Right atrium auricular region (tissue), 2 donors: ENCODE measurements around the gene NCOA5. TPM values are rescaled to one million over a fixed set of nuclear protein-coding genes. Genes with fewer than 3 reads are reported as not detected.

Experiments used
- DNase-seq: peaks from one replicate; pipeline ENCODE4 v3.0.0-alpha.2; 2019; ENCODE audit warnings: low spot score
- H3K27ac ChIP-seq, 2 donors: fragments of 200-600 bp; sonication (generic); 1 replicate in 1 of 2; 2 replicates in 1 of 2; pipeline ENCODE4 v1.5.1; 2016 to 2019
- H3K27me3 ChIP-seq, 2 donors: fragments of 200-600 bp; sonication (generic); one replicate each; pipeline versions ENCODE4 v1.5.1 to v1.6.0; 2017 to 2019
- H3K36me3 ChIP-seq: fragments of 200-600 bp; sonication (generic); one replicate; pipeline ENCODE4 v1.5.1; 2016
- H3K4me1 ChIP-seq, 2 donors: fragments of 200-600 bp; sonication (generic); one replicate each; pipeline versions ENCODE4 v1.5.1 to v1.6.0; 2017 to 2019
- H3K4me3 ChIP-seq, 2 donors: fragments of 200-600 bp; sonication (generic); 1 replicate in 1 of 2; 2 replicates in 1 of 2; pipeline ENCODE4 v1.5.1; 2017 to 2019; ENCODE audit warnings: mild to moderate bottlenecking in 1 of 2, moderate library complexity in 1 of 2
- H3K9me3 ChIP-seq, 2 donors: fragments of 200-600 bp; sonication (generic); one replicate each; pipeline ENCODE4 v1.5.1; 2019
- total RNA-seq, 2 donors: library from RNA; depleted of rRNA; stranded (reverse); fragments of >200 nt; gene quantifications; one replicate each; pipeline ENCODE4 v1.1.0, GENCODE V29; 2016
- TF ChIP-seq, protein P1 (sequence below), 2 donors: fragments of 200-600 bp; sonication (generic); IDR thresholded peaks; one replicate each; pipeline ENCODE4 v1.5.1; 2019; ENCODE audit warnings: antibody characterized with exemption in 2 of 2

Gene NCOA5
- total RNA-seq, 2 donors from 2014 or later: 17.8 to 23.3 TPM

DNA sequence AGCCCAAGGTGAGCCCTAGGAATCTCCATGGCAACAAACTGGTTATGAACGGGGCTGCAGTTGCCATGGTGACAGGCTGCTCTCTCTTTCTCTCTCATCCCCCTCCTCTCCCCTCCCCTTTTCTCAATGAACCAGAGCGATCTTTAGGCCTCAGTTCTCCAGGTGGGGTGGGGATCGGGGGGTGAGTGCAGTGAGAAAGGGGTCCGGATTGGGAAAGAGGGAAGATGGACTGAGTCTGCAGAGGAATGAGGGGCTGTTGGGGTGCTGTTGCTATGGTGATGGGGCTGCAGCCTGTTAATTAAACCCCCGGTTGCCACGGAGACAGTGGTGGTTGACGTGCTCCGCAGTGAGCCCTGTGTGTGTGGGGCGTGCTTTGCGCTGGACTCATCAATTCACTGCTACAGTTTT lies 64.4 kb downstream of the NCOA5 start:
- TF ChIP-seq, protein P1, sequence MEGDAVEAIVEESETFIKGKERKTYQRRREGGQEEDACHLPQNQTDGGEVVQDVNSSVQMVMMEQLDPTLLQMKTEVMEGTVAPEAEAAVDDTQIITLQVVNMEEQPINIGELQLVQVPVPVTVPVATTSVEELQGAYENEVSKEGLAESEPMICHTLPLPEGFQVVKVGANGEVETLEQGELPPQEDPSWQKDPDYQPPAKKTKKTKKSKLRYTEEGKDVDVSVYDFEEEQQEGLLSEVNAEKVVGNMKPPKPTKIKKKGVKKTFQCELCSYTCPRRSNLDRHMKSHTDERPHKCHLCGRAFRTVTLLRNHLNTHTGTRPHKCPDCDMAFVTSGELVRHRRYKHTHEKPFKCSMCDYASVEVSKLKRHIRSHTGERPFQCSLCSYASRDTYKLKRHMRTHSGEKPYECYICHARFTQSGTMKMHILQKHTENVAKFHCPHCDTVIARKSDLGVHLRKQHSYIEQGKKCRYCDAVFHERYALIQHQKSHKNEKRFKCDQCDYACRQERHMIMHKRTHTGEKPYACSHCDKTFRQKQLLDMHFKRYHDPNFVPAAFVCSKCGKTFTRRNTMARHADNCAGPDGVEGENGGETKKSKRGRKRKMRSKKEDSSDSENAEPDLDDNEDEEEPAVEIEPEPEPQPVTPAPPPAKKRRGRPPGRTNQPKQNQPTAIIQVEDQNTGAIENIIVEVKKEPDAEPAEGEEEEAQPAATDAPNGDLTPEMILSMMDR (IDR thresholded peaks at IDR 0.05): no peak
- H3K36me3 ChIP-seq: no peaks in the 10 kb centered on the region
- H3K27me3 ChIP-seq: peaks cover 8 to 30% of the 10 kb centered on the region in 2 donors
- H3K4me1 ChIP-seq: peaks cover 0 to 18% of the 10 kb centered on the region in 2 donors
- no peak for DNase-seq
- H3K4me3 ChIP-seq: no peak overlapping the region
- no peak overlapping the region for H3K27ac ChIP-seq
- H3K9me3 ChIP-seq: no peaks in the 10 kb centered on the region

DNA sequence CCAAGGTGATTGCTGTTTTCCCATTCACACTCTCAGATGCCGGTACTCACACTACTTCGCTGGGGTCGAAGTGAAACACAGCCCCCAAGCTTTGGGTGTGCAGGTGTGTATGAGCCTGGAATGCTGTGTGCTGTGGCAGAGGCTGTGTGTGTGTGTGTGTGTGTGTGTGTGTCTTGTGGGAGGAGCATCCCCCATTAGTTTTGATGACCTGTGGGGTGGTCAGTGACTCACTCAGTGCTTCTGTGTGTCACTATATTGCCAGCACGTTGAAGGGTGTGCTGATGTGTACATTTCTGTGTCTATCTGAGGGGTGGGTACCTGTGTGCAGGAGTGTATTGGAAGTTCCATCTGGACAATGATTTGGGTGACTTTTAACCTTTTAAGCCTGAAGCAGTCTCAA lies 65.8 kb downstream of the NCOA5 start:
- Histone ChIP-seq H3K27me3 (peaks cover 5 to 20% of the 10 kb centered on the region in 2 donors), H3K4me3 (no peak overlapping the region), H3K4me1 (peaks cover 0 to 18% of the 10 kb centered on the region in 2 donors), H3K36me3 (no peaks in the 10 kb centered on the region), H3K27ac (no peak overlapping the region), H3K9me3 (no peaks in the 10 kb centered on the region)
- no peak for DNase-seq
- TF ChIP-seq, protein P1 (IDR thresholded peaks at IDR 0.05): no peak

DNA sequence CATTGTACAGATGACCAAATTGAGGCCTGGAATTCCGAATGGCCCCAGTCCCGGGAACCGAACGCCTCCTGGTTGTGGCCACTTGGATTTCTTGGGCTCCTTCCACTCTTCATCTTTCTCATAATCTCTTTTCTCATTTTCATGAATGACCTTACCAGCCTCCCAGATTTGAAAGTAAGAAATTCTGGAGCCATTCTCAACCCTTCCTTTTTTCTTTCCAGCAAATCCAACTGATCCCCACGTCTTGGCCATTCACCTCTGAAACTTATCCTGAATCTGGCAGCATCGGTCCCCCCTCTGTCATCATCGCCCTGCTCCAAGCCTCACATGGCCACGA lies 66.6 kb downstream of the NCOA5 start:
- Histone ChIP-seq H3K9me3 (no peaks in the 10 kb centered on the region), H3K36me3 (no peaks in the 10 kb centered on the region), H3K27ac (no peak overlapping the region), H3K4me1 (peaks cover 0 to 18% of the 10 kb centered on the region in 2 donors), H3K4me3 (no peak overlapping the region), H3K27me3 (peaks cover 5 to 15% of the 10 kb centered on the region in 2 donors)
- TF ChIP-seq, protein P1 (IDR thresholded peaks at IDR 0.05): no peak
- DNase-seq: no peak

DNA sequence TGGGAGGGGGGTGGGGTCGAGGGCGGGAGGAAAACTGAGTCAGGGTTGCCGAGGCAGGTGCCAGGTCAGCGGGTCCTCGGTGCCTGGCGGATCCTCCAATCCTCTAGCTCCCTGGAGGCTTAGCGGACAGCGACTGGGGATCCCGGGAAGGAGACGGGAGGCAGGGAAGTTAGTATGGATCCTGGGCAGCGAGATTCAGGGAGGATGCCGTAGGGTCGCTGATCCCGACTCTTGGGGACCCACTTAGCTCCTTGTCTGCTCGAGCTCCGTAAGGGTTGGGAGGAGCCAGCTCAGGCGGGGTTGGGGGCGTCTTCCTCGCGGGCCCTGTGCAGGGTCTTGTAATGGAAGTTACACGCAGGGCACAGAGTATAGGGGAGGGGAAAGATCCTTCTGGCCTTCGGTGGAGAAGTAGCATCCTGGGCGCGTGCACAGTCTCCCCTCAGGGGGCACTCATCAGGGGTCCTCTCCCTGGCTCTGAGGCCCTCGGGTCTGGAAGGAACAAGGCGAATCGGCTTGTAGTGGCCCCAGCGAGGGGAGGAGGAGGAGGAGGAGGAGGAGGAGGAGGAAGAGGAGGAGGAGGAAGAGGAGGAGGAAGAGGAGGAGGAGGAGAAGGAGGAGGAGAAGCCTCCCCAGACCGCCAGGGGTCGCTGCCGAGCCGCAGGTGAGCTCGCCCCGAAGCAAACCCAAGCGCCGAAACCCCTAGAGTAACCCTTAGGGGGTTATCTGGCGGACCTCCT lies 67.2 kb downstream of the NCOA5 start:
- DNase-seq: no peak
- H3K27me3 ChIP-seq: peaks cover 5 to 15% of the 10 kb centered on the region in 2 donors
- no peaks in the 10 kb centered on the region for H3K9me3 ChIP-seq
- H3K4me1 ChIP-seq: peaks cover 0 to 18% of the 10 kb centered on the region in 2 donors
- H3K27ac ChIP-seq: no peak overlapping the region
- no peaks in the 10 kb centered on the region for H3K36me3 ChIP-seq
- H3K4me3 ChIP-seq: peak overlapping the region in 1 of 2 donors; percentile 45
- TF ChIP-seq, protein P1 (IDR thresholded peaks at IDR 0.05): peak; percentile 57 to 82

DNA sequence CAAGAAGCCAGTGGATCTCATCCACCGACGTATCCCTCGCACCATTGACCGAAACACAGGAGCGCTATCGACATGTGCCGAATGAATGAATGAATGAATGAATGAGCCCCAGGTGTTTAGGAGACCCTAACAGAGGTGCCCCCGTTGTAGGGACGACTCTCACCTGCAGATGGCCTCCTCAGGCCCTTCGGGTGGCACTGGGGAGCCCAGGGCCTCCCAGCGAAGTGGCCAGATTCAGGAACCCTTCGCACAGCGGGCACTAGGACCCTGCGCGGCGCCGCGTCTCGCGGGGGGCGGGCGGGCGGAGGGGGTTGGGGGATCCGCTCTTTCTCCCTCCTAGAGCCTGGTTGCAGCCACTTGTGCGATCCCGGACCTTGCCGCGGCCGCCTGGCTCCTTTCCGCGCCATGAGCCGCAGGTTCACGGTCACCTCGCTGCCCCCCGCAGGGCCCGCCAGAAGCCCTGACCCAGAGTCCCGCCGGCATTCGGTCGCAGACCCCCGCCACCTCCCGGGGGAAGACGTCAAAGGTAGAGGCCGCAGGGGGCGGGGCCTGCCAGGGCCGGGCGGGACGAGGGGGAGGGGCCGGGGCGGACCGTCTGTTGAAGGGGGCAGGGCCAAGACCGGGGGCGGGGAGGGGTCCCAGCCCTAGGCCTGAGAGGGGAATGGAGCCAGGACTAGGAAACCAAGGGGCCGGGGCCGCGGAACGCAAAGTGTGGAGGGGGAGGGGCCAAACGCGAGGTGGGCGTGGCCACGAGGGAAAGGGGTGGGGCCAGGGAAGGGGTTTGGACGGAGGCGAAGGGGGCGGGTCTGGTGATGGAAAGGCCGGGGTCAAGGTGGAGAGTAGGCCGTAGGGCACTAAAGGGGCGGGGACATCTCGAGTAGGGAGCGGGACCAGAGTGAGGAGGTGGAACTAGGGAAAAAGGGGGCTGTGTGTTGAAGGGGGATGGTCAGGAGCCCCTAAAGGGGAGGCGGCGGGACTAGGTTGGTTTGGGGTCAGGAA lies 68.1 kb downstream of the NCOA5 start:
- no peak for DNase-seq
- H3K27ac ChIP-seq: no peak overlapping the region
- TF ChIP-seq, protein P1 (IDR thresholded peaks at IDR 0.05): no peak
- no peaks in the 10 kb centered on the region for H3K9me3 ChIP-seq
- H3K4me3 ChIP-seq: peak overlapping the region; percentile 26 to 45
- H3K27me3 ChIP-seq: peaks cover 5 to 15% of the 10 kb centered on the region in 2 donors
- H3K4me1 ChIP-seq: peaks cover 0 to 18% of the 10 kb centered on the region in 2 donors
- no peaks in the 10 kb centered on the region for H3K36me3 ChIP-seq
